ENCODE data around the gene TMEM150B.
A peak's percentile ranks its signal among the peaks of the same experiment; 100 is the strongest.

TMEM150B gene

GRCh38 chr19:55345101-55345817, 20.1 kb upstream of the TMEM150B start:
- no peak overlapping the region for H3K27ac ChIP-seq (ENCODE audit: low read depth, low read length)
- no peak overlapping the region for H3K4me3 ChIP-seq (ENCODE audit: low read depth, low read length)
- no peaks in the 10 kb centered on the region for H3K4me1 ChIP-seq (ENCODE audit: control insufficient read depth, insufficient read depth, low read length, unreplicated experiment)
- H3K27me3 ChIP-seq (ENCODE audit: insufficient read depth, low read length) = no peaks in the 10 kb centered on the region
- H3K79me2 ChIP-seq (ENCODE audit: control insufficient read depth, insufficient read depth, low read length, unreplicated experiment) = no peaks in the 10 kb centered on the region
- no peaks in the 10 kb centered on the region for H3K36me3 ChIP-seq (ENCODE audit: insufficient read depth, low read length)
- H2AFZ ChIP-seq (ENCODE audit: low read length, unreplicated experiment) = no peak overlapping the region

GRCh38 chr19:55344444-55344843, 19.3 kb upstream of the TMEM150B start:
- Histone ChIP-seq H3K27me3 (ENCODE audit: insufficient read depth, low read length) (no peaks in the 10 kb centered on the region), H3K79me2 (ENCODE audit: control insufficient read depth, insufficient read depth, low read length, unreplicated experiment) (no peaks in the 10 kb centered on the region), H3K4me1 (ENCODE audit: control insufficient read depth, insufficient read depth, low read length, unreplicated experiment) (no peaks in the 10 kb centered on the region), H3K4me3 (ENCODE audit: low read depth, low read length) (no peak overlapping the region), H3K36me3 (ENCODE audit: insufficient read depth, low read length) (no peaks in the 10 kb centered on the region), H2AFZ (ENCODE audit: low read length, unreplicated experiment) (no peak overlapping the region), H3K27ac (ENCODE audit: low read depth, low read length) (no peak overlapping the region)

- no peaks in the 10 kb centered on the region for H3K36me3 ChIP-seq (ENCODE audit: insufficient read depth, low read length)
- H2AFZ ChIP-seq (ENCODE audit: low read length, unreplicated experiment) = no peak overlapping the region
- H3K4me1 ChIP-seq (ENCODE audit: control insufficient read depth, insufficient read depth, low read length, unreplicated experiment) = peaks cover 3% of the 10 kb centered on the region
- peak overlapping the region; percentile 84; the same call in 1 of the 2 replicates for H3K4me3 ChIP-seq (ENCODE audit: low read depth, low read length)
- H3K79me2 ChIP-seq (ENCODE audit: control insufficient read depth, insufficient read depth, low read length, unreplicated experiment) = no peaks in the 10 kb centered on the region
- no peaks in the 10 kb centered on the region for H3K27me3 ChIP-seq (ENCODE audit: insufficient read depth, low read length)
- H3K27ac ChIP-seq (ENCODE audit: low read depth, low read length) = no peak overlapping the region
Measured at GRCh38 chr19:55341595-55342531, 16.7 kb upstream of the TMEM150B start.

GRCh38 chr19:55341171-55341588, 16.0 kb upstream of the TMEM150B start:
- no peaks in the 10 kb centered on the region for H3K36me3 ChIP-seq (ENCODE audit: insufficient read depth, low read length)
- peak overlapping the region; percentile 84 for H3K4me3 ChIP-seq (ENCODE audit: low read depth, low read length)
- no peaks in the 10 kb centered on the region for H3K79me2 ChIP-seq (ENCODE audit: control insufficient read depth, insufficient read depth, low read length, unreplicated experiment)
- H3K27ac ChIP-seq (ENCODE audit: low read depth, low read length) = no peak overlapping the region
- no peaks in the 10 kb centered on the region for H3K27me3 ChIP-seq (ENCODE audit: insufficient read depth, low read length)
- H2AFZ ChIP-seq (ENCODE audit: low read length, unreplicated experiment) = no peak overlapping the region
- peaks cover 3% of the 10 kb centered on the region for H3K4me1 ChIP-seq (ENCODE audit: control insufficient read depth, insufficient read depth, low read length, unreplicated experiment)

GRCh38 chr19:55340784-55341147, 15.6 kb upstream of the TMEM150B start:
- H3K27ac ChIP-seq (ENCODE audit: low read depth, low read length) = no peak overlapping the region
- peaks cover 3% of the 10 kb centered on the region for H3K4me1 ChIP-seq (ENCODE audit: control insufficient read depth, insufficient read depth, low read length, unreplicated experiment)
- H3K27me3 ChIP-seq (ENCODE audit: insufficient read depth, low read length) = no peaks in the 10 kb centered on the region
- no peaks in the 10 kb centered on the region for H3K36me3 ChIP-seq (ENCODE audit: insufficient read depth, low read length)
- peak overlapping the region; percentile 84 for H3K4me3 ChIP-seq (ENCODE audit: low read depth, low read length)
- no peak overlapping the region for H2AFZ ChIP-seq (ENCODE audit: low read length, unreplicated experiment)
- H3K79me2 ChIP-seq (ENCODE audit: control insufficient read depth, insufficient read depth, low read length, unreplicated experiment) = no peaks in the 10 kb centered on the region

GRCh38 chr19:55339889-55340783, 15.0 kb upstream of the TMEM150B start:
- Histone ChIP-seq H3K36me3 (ENCODE audit: insufficient read depth, low read length) (no peaks in the 10 kb centered on the region), H3K4me3 (ENCODE audit: low read depth, low read length) (peak overlapping the region; percentile 84), H3K4me1 (ENCODE audit: control insufficient read depth, insufficient read depth, low read length, unreplicated experiment) (peaks cover 3% of the 10 kb centered on the region), H3K79me2 (ENCODE audit: control insufficient read depth, insufficient read depth, low read length, unreplicated experiment) (no peaks in the 10 kb centered on the region), H2AFZ (ENCODE audit: low read length, unreplicated experiment) (no peak overlapping the region), H3K27ac (ENCODE audit: low read depth, low read length) (no peak overlapping the region), H3K27me3 (ENCODE audit: insufficient read depth, low read length) (no peaks in the 10 kb centered on the region)

- Histone ChIP-seq H3K4me3 (ENCODE audit: low read depth, low read length) (peak within 1 kb of the TSS; percentile 84), H3K79me2 (ENCODE audit: control insufficient read depth, insufficient read depth, low read length, unreplicated experiment) (no peaks in the 10 kb centered on the region), H3K36me3 (ENCODE audit: insufficient read depth, low read length) (no peaks in the 10 kb centered on the region), H3K27me3 (ENCODE audit: insufficient read depth, low read length) (no peaks in the 10 kb centered on the region), H3K27ac (ENCODE audit: low read depth, low read length) (peak within 1 kb of the TSS; percentile 93), H3K4me1 (ENCODE audit: control insufficient read depth, insufficient read depth, low read length, unreplicated experiment) (peaks cover 3% of the 10 kb centered on the region), H2AFZ (ENCODE audit: low read length, unreplicated experiment) (peak within 1 kb of the TSS; percentile 64)
Measured at GRCh38 chr19:55339105-55339888, 14.2 kb upstream of the TMEM150B start, which contains the start of gene KMT5C. KMT5C (plus strand) TSS chr19:55339876; CDS start chr19:55341937, 2,061 bp downstream.

GRCh38 chr19:55336101-55336500, 11.0 kb upstream of the TMEM150B start:
- Histone ChIP-seq H2AFZ (ENCODE audit: low read length, unreplicated experiment) (no peak overlapping the region), H3K27ac (ENCODE audit: low read depth, low read length) (no peak overlapping the region)

GRCh38 chr19:55333870-55334269, 8.7 kb upstream of the TMEM150B start:
- Histone ChIP-seq H3K36me3 (ENCODE audit: insufficient read depth, low read length) (no peaks in the 10 kb centered on the region), H3K27me3 (ENCODE audit: insufficient read depth, low read length) (no peaks in the 10 kb centered on the region), H3K79me2 (ENCODE audit: control insufficient read depth, insufficient read depth, low read length, unreplicated experiment) (no peaks in the 10 kb centered on the region), H3K27ac (ENCODE audit: low read depth, low read length) (no peak overlapping the region), H2AFZ (ENCODE audit: low read length, unreplicated experiment) (no peak overlapping the region), H3K4me3 (ENCODE audit: low read depth, low read length) (no peak overlapping the region), H3K4me1 (ENCODE audit: control insufficient read depth, insufficient read depth, low read length, unreplicated experiment) (peaks cover 3% of the 10 kb centered on the region)

More at GRCh38 chr19:55336101-55336500, 11.0 kb upstream of the TMEM150B start:
- Histone ChIP-seq H3K79me2 (ENCODE audit: control insufficient read depth, insufficient read depth, low read length, unreplicated experiment) (no peaks in the 10 kb centered on the region), H3K4me1 (ENCODE audit: control insufficient read depth, insufficient read depth, low read length, unreplicated experiment) (peaks cover 3% of the 10 kb centered on the region), H3K27me3 (ENCODE audit: insufficient read depth, low read length) (no peaks in the 10 kb centered on the region), H3K36me3 (ENCODE audit: insufficient read depth, low read length) (no peaks in the 10 kb centered on the region), H3K4me3 (ENCODE audit: low read depth, low read length) (no peak overlapping the region)

All from ACC112 (cell line).